ENCODE data around the gene GYG2.
"Not testable (repeated sequence)": the region's sequence is repeated elsewhere in the genome, so short reads cannot be mapped to it uniquely, and the experiment has no call there.

The GYG2 gene

DNA sequence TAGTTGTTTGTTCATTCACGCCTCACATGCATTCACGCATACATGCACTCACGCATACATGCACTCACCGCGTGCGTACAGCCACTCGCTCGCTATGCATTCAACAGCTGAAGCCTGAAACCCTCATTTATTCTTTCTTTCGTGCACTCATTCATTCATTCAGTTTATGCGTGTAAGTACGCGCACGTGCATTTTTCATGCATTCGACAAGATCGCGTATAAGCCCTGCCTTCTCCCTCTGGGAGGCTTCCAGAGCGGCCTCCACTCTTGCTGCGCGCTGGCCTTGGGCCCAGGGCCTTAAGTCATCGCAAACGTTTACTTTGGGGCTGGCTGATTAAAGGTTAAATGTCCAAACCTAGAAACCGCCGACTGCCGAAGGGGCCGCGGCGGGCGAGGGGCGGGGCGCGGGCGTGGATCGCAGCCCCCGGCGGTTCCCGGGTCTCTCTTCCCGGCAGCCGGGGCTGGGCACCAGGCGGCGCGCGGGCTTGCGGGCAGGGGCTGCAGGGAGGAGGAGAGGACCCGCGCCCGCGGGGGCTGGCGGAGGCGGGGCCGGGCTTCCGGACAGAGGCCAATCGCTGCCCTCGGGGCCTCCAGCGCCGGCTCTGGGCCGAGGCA, at the start of gene GYG2:
GYG2 (plus strand) TSS at position 587 of the 615 bp plus-strand sequence. CDS start 1,259 bp downstream, outside the sequence.
- DNase-seq (ENCODE audit: low spot score) = no peak

DNA sequence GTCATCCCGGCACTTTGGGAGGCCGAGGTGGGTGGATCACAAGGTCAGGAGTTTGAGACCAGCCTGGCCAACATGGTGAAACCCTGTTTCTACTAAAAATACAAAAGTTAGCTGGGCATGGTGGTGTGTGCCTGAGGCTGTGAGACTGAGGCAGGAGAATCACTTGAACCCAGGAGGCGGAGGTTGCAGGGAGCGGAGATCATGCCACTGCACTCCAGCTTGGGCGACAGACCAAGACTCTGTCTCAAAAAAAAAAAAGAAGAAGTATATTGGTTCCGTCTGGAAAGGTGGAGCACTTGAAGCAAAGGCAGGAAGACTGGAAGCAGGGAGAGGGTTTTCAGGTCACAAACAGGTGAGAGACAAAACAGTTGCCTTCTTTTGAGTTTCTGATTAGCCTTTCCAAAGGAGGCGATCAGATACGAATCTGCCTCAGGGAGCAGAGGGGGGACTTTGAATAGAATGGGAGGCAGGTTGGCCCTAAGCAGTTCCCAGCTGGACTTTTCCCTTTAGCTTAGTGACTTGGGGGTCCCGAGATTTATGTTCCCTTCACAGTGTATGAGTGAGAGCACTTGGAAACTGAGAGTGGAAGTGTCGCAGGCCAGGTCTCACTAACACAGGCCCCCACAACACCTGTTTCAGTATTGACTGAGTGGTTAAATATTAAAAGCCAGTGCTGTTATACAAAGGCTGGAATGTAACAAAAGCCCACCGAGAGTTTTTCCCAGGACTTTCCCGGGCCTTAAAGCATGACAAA, 48.1 kb upstream of the GYG2 start:
- DNase-seq (ENCODE audit: low spot score) = not testable (repeated sequence)

GRCh38 chrX:2781226-2781571, 47.5 kb upstream of the GYG2 start:
- no peak for DNase-seq (ENCODE audit: low spot score)

GRCh38 chrX:2781698-2782097, 47.0 kb upstream of the GYG2 start:
- DNase-seq (ENCODE audit: low spot score) = no peak

GRCh38 chrX:2782171-2782570, 46.6 kb upstream of the GYG2 start:
- DNase-seq (ENCODE audit: low spot score) = no peak

DNA sequence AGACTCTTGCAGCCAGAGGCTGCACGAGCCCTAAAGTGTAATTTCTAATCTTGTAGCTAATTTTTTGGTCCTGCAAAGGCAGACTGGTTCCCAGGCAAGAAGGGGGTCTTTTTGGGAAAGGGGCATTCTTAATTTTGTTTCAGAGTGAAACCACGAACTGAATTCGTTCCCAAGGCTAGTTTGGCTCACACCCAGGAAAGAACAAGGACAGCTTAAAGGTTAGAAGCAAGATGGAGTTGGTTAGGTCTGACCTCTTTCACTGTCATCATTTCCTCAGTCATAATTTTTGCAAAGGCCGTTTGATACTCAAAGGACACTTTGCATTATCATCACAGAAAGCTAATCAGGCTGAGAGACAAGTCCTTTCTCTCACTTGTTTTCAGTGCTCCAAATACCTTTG, 46.0 kb upstream of the GYG2 start:
- DNase-seq (ENCODE audit: low spot score) = no peak

DNA sequence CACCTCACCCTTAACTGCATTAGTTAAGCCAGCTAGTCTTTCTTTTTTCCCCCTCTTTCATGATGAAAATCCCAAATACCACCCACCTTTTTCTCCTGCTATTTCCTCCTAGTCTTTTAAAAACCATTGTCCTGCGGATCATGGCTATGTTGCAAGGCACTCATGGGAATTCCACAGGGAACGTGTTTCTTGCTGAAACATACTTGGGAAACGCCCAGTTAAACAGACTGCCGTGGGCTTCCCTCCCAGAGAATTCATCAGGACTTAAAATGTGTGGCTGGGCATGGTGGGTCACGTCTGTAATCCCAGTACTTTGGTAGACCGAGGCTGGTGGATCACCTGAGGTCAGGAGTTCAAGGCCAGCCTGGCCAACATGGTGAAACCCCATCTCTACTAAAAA, 44.7 kb upstream of the GYG2 start:
- no peak for DNase-seq (ENCODE audit: low spot score)

GRCh38 chrX:2785538-2785937, 43.2 kb upstream of the GYG2 start:
- DNase-seq (ENCODE audit: low spot score) = no peak

DNA sequence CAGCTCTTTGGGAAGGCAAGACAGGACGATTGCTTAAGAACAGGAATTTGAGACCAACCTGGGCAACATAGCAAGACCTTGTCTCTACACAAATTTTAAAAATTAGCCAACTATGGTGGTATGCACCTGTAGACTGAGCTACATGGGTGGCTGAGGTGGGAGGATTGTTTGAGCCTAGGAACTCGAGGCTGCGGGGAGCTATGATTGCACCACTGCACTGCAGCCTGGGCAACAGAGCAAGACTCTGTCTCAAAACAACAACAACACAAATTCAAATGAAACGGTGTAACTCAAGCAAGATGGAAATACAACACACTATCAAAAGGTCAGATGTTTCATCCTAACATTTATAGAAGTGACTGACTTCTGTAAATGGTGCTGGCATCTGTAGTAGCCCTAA, 39.8 kb upstream of the GYG2 start:
- DNase-seq (ENCODE audit: low spot score) = no peak

DNA sequence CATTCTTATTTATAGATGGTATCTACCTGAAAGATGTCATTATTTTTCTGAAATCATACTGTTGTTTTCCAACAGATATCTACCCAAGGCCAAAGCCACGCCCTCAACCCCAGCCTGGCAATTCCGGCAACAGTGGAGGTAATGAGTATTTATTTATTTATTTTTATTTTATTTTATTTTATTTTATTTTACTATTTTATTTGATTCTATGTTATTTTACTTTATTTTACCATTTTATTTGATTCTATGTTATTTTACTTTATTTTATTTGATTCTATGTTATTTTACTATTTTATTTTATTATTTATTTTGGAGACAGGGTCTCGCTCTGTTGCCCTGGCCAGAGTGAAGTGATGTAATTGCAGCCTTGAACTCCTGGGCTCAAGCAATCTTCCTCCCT, 39.2 kb upstream of the GYG2 start:
- no peak for DNase-seq (ENCODE audit: low spot score)

GRCh38 chrX:2793752-2794151, 35.0 kb upstream of the GYG2 start:
- DNase-seq (ENCODE audit: low spot score) = no peak

DNA sequence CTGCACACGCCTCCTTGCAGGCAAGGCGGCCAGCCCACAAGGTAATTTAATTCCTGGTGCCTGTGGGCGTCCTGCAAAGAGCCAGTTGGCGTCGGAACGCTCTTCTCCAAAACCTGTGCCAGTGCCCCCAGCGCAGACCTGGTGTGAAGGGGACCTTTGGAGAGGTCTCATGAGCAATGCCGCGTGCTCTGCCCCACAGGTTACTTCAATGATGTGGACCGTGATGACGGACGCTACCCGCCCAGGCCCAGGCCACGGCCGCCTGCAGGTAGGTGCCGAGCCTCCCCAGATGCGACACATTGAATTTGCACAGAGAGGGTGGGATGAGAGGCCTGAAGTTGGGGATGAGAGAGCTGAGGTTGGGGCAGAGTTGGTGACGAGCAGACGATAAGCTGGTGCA, 34.4 kb upstream of the GYG2 start:
- no peak for DNase-seq (ENCODE audit: low spot score)

DNA sequence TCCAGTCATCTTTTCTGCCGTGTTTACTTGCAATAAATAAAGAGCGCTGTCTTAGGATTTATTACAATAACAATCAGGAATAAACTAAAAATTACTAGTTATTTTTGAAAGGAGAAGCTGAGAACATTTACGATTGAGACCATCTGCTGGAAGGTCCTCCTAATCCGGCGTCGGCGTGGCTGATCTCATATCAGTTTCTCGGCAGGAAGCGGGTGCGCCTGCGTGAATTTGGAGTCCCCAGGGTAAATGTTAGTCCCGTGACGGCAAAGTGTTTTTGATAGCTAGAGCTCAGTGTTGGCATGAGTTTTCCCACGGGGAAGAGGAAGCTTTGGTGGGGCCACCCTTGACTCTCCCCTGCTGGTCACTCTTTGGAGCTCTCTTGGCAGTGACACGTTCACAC, 31.9 kb upstream of the GYG2 start:
- DNase-seq (ENCODE audit: low spot score) = not testable (repeated sequence)

DNA sequence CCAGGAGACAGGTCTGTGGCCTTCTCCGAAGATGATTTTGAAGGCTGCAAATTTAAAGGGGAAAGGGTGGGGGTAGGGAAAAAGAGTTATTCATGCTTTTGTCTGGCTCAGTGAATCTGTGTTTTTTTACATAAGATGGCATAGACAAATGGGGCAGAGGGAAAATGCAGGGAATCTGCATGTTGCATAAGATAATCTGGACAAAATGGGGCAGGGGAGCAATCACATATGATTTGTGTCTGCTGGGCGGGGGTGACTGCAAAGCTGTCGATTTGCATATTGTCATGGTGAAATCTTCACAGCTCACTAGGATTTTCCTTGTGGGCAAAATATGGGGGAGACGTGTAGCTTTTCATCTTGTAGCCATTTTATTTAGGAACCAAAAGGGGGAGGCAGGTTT, 29.4 kb upstream of the GYG2 start:
- no peak for DNase-seq (ENCODE audit: low spot score)

DNA sequence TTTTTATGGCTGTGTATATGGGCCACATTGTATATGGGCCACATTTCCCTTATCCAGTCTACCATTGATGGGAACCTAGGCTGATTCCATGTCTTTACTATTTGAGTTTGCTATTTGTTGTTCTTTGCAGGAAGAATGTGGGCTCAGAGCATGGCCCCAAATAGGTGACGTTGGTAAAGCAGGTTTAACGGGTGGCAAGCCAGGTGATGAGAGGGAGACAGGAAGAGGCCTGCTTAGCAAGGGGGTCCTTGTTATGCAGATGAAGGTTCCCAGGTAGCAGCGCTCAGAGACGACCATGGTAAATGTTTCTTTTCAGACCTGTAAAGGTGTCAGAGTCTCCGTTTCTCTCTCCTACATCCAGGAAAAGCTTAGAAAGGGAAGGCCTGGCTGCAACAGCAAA, 28.8 kb upstream of the GYG2 start:
- not testable (repeated sequence) for DNase-seq (ENCODE audit: low spot score)

DNA sequence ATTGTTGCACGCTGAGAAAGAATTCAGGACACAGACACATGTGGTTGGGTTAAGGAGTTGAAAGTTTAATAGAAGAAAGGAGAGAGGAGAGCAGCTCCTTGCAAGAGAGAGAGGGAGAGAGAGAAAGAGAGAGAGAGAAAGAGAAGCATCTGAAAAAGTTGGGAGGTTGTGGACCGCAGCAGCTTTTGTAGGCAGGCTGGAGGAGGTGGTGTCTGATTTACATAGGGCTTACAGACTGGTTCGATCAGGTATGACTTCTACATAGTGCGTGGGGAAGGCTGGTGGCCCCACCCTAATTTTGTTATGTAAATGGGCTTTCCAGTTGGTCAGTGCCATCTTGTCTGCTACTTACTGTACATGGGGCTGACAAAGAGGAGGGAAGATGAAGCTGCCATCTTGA, 27.5 kb upstream of the GYG2 start:
- DNase-seq (ENCODE audit: low spot score) = no peak

GRCh38 chrX:2802376-2803090, 26.2 kb upstream of the GYG2 start:
- DNase-seq (ENCODE audit: low spot score) = not testable (repeated sequence)

GRCh38 chrX:2803486-2803885, 25.2 kb upstream of the GYG2 start:
- not testable (repeated sequence) for DNase-seq (ENCODE audit: low spot score)

- not testable (repeated sequence) for DNase-seq (ENCODE audit: low spot score)
Observed at GRCh38 chrX:2804106-2804843, 24.5 kb upstream of the GYG2 start.

DNA sequence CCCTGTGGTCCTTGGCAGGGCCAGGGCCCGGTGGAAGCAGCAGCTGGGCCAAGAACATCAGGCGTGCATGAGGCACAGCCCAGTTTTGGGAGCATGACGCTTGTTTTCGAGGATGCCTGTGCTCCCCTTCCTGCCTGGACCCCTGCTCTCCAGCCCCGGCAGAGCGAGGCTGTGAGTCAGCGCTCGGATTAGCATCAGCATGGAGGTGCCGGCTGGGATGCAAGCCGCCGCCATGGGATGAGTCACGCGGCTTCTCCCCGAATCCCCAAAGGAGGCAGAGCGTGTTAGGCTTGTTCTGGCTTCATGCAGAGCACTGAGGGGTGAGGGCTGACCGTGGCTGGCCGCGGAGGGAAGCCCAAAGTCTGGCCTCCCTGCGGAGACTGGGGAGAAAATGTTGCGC, 23.9 kb upstream of the GYG2 start:
- DNase-seq (ENCODE audit: low spot score) = not testable (repeated sequence)

DNA sequence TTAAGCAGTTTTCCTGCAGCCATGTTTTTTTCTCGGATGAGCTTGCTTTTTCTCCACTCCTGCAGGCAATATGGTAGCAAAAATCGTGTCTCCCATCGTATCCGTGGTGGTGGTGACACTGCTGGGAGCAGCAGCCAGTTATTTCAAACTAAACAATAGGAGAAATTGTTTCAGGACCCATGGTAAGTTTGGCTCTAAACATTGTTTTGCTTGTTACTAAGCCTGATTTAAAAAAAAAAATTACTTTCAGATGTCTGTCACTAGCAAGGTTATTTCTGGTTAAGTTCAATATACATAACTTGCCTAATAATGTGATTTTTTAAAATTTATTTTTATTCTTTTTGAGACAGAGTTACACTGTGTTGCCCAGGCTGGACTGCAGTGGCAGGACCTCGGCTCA, 17.5 kb upstream of the GYG2 start:
- no peak for DNase-seq (ENCODE audit: low spot score)

GRCh38 chrX:2812161-2812907, 16.4 kb upstream of the GYG2 start:
- DNase-seq (ENCODE audit: low spot score) = peak; percentile 37
